Coronary artery (tissue), 2 donors: ENCODE data around the gene POU1F1.
A peak's percentile ranks its signal among the peaks of the same experiment; 100 is the strongest.
"Not testable (repeated sequence)": the region's sequence is repeated elsewhere in the genome, so short reads cannot be mapped to it uniquely, and the experiment has no call there.

Source experiments
- DNase-seq: peaks from one replicate; pipeline ENCODE4 v3.0.0-alpha.2; 2017; ENCODE audit warnings: low spot score
- H3K27ac ChIP-seq, 2 donors: fragments of 200-600 bp; sonication (generic); one replicate each; pipeline ENCODE4 v1.5.1; 2016 to 2019
- H3K4me3 ChIP-seq: fragments of 200-600 bp; sonication (generic); 2 replicates; pipeline ENCODE4 v1.5.1; 2016; ENCODE audit warnings: mild to moderate bottlenecking, moderate library complexity
- TF ChIP-seq, protein P1 (sequence below): fragments of 200-600 bp; sonication (generic); IDR thresholded peaks from one replicate; pipeline ENCODE4 v1.5.1; 2019; ENCODE audit warnings: antibody characterized with exemption

Gene POU1F1

DNA sequence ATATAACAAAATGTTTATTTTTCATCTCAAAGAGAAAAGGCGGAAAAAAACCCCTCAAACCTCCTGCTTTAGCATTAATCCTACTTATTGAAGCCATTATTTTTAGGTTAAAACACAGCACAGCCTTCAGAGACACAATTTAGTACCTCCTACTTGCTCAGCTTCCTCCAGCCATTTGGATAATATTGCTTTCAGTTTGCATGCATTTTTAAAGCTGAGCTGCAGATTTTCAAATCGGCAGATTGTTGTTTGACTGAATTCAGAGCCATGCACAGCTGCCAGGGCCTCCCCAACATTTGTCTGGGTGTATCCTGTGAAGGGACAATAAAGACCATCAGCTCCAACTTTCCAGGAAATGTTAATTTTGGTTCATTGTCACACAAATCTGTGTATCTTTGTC lies 14.5 kb downstream of the POU1F1 start:
- Histone ChIP-seq H3K4me3 (no peak overlapping the region), H3K27ac (no peak overlapping the region)
- no peak for DNase-seq
- TF ChIP-seq, protein P1, sequence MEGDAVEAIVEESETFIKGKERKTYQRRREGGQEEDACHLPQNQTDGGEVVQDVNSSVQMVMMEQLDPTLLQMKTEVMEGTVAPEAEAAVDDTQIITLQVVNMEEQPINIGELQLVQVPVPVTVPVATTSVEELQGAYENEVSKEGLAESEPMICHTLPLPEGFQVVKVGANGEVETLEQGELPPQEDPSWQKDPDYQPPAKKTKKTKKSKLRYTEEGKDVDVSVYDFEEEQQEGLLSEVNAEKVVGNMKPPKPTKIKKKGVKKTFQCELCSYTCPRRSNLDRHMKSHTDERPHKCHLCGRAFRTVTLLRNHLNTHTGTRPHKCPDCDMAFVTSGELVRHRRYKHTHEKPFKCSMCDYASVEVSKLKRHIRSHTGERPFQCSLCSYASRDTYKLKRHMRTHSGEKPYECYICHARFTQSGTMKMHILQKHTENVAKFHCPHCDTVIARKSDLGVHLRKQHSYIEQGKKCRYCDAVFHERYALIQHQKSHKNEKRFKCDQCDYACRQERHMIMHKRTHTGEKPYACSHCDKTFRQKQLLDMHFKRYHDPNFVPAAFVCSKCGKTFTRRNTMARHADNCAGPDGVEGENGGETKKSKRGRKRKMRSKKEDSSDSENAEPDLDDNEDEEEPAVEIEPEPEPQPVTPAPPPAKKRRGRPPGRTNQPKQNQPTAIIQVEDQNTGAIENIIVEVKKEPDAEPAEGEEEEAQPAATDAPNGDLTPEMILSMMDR: no peak

DNA sequence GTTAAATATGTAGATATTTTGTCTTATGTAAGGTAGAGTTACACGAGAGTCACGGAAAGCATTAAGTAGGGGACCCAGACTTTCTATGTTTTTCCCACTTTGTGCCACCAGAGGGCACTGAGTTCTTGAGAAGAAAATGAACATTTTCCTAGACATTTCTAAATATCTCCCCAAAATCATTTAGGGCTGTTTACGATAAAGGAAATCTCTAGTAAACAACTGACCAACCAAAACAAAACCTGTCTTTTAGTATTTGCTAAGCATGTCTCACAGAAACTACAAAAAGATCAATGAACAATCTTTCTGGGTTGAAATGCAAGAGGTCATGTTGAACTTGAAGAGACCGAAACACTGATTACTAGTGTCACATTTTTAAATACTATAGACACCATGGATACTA lies 16.1 kb downstream of the POU1F1 start:
- Histone ChIP-seq H3K4me3 (no peak overlapping the region), H3K27ac (no peak overlapping the region)
- DNase-seq: no peak
- TF ChIP-seq, protein P1: peak; percentile 48

GRCh38 chr3:87250009-87250408 lies 26.4 kb downstream of the POU1F1 start:
- H3K27ac ChIP-seq: no peak overlapping the region
- TF ChIP-seq, protein P1: no peak
- no peak for DNase-seq
- no peak overlapping the region for H3K4me3 ChIP-seq

- Histone ChIP-seq H3K4me3 (no peak overlapping the region), H3K27ac (no peak overlapping the region)
- DNase-seq: no peak
- TF ChIP-seq, protein P1: no peak
Measured at GRCh38 chr3:87248831-87249230, 27.6 kb downstream of the POU1F1 start.

DNA sequence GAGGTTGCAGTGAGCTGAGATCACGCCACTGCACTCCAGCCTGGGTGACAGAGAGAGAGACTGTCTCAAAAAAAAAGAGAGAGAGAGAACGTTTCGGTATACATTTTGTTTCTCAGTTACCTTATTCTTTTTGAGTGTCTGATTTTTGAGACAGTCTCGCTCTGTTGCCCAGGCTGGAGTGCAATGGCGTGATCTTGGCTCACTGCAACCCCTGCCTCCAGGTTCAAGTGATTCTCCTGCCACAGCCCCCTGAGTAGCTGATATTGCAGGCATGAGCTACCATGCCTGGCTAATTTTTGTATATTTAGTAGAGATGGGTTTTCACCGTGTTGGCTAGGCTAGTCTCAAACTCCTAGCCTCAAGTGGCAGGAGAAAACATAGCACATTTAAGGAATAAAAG lies 28.2 kb downstream of the POU1F1 start:
- H3K27ac ChIP-seq, DNase-seq, H3K4me3 ChIP-seq: not testable (repeated sequence)

DNA sequence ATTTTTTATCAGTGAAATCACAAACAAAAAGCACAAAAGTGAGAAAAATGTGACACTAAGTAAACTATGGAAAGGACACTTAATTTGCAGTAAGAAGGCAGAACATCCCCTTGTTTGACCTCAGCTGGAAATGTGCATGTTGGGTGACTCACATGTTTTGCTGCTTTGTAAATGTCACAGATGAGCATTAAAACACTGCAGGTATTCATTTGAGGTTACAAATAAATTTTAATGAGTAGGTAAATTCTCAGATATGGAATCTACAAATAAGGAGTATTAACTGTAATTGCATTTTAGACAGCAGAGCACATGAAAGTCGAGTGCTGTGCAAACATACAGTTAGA lies 29.0 kb downstream of the POU1F1 start:
- DNase-seq: no peak
- TF ChIP-seq, protein P1: no peak
- H3K27ac ChIP-seq: no peak overlapping the region
- H3K4me3 ChIP-seq: no peak overlapping the region

- TF ChIP-seq, protein P1: no peak
- Histone ChIP-seq H3K4me3 (no peak overlapping the region), H3K27ac (no peak overlapping the region)
- DNase-seq: no peak
Measured at GRCh38 chr3:87246662-87247429, 29.5 kb downstream of the POU1F1 start.
